ENCODE data around the gene BDP1.

DNA sequence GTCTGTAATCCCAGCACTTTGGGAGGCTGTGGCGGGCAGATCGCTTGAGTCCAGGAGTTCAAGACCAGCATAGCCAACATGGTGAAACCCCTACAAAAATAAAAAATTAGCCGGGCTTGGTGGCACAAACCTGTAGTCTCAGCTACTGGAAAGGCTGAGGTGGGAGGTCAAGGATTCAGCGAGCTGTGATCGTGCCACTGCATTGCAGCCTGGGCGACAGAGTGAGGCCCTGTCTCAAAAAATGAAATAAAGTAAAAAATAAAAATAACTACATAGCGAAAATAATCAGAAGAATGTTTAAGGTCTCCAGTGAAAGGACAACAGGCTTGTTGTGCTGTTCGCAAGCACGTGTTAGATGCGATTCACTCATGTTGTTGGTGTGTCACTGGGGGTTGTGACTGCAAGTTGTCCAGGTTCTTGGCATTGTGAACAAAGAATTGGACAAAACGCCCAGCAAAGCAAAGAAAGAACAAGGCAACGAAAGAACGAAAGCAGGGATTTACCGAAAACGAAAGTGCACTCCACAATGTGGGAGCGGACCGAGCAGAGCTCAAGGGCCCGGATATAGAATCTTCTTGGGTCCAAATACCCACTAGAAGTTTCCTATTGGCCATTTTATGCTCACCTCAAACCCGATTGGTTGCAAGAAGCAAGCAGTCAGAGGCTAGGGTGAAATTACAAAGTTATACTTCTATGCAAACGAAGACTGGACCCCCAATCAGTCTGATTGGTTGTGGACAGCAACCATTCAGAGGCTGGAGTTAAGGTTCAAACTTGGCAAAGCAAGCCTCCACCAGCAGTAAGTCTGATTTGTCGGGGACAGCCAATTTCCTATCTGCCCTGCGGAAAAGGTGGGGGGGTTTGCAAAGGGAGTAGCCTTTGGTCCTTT is 130.8 kb downstream of the BDP1 start:
- TF ChIP-seq, protein P1, sequence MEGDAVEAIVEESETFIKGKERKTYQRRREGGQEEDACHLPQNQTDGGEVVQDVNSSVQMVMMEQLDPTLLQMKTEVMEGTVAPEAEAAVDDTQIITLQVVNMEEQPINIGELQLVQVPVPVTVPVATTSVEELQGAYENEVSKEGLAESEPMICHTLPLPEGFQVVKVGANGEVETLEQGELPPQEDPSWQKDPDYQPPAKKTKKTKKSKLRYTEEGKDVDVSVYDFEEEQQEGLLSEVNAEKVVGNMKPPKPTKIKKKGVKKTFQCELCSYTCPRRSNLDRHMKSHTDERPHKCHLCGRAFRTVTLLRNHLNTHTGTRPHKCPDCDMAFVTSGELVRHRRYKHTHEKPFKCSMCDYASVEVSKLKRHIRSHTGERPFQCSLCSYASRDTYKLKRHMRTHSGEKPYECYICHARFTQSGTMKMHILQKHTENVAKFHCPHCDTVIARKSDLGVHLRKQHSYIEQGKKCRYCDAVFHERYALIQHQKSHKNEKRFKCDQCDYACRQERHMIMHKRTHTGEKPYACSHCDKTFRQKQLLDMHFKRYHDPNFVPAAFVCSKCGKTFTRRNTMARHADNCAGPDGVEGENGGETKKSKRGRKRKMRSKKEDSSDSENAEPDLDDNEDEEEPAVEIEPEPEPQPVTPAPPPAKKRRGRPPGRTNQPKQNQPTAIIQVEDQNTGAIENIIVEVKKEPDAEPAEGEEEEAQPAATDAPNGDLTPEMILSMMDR (IDR thresholded peaks at IDR 0.05), result no peak
- TF ChIP-seq POLR2A (IDR thresholded peaks at IDR 0.05), result no peak

Measured in testis (tissue), 2 donors.